CD14-positive monocyte (primary cell): ENCODE measurements around the gene SLC9B1. TPM values are rescaled to one million over a fixed set of nuclear protein-coding genes. Genes with fewer than 3 reads are reported as not detected.
"Not testable (repeated sequence)": the region's sequence is repeated elsewhere in the genome, so short reads cannot be mapped to it uniquely, and the experiment has no call there.

ENCODE experiments used
- DNase-seq, 3 donors: peaks; one replicate each; pipeline ENCODE4 v3.0.0-alpha.2; 2011 to 2022
- H2AFZ ChIP-seq: 2 replicates; pipeline ENCODE4 v1.6.0; 2012; ENCODE audit warnings: mild to moderate bottlenecking, low read depth, low read length, inconsistent platforms; ENCODE audit not compliant: insufficient read depth, poor library complexity, severe bottlenecking
- H3K27ac ChIP-seq, 2 donors: 1 replicate in 1 of 2; 2 replicates in 1 of 2; pipeline ENCODE4 v1.5.1; 2012 to 2013; ENCODE audit warnings: low read length in 2 of 2, control low read depth in 1 of 2, inconsistent platforms in 1 of 2, low read depth in 1 of 2, mild to moderate bottlenecking in 1 of 2
- H3K27me3 ChIP-seq, 2 donors: one replicate each; pipeline versions ENCODE4 v1.6.0 to v1.6.1; 2011 to 2013; ENCODE audit warnings: low read length in 2 of 2; ENCODE audit not compliant: control insufficient read depth in 2 of 2, insufficient read depth in 2 of 2
- H3K36me3 ChIP-seq, 2 donors: replicated peaks in 1 of 2; 1 replicate in 1 of 2; 2 replicates in 1 of 2; pipeline versions ENCODE4 v1.5.1 to v1.6.1; 2012 to 2013; ENCODE audit warnings: low read length in 2 of 2, control low read depth in 1 of 2, inconsistent platforms in 1 of 2, mild to moderate bottlenecking in 1 of 2; ENCODE audit not compliant: insufficient read depth in 2 of 2, control insufficient read depth in 1 of 2
- H3K4me1 ChIP-seq, 2 donors: 1 replicate in 1 of 2; 2 replicates in 1 of 2; pipeline versions ENCODE4 v1.5.1 to v1.6.1; 2012 to 2013; ENCODE audit warnings: low read length in 2 of 2, control low read depth in 1 of 2, inconsistent platforms in 1 of 2, mild to moderate bottlenecking in 1 of 2, moderate library complexity in 1 of 2; ENCODE audit not compliant: insufficient read depth in 2 of 2, control insufficient read depth in 1 of 2
- H3K4me2 ChIP-seq: replicated peaks from 2 replicates; pipeline ENCODE3; 2012; ENCODE audit warnings: low read length, moderate library complexity, mild to moderate bottlenecking; ENCODE audit not compliant: poor library complexity, severe bottlenecking; ENCODE audit errors: extremely low read depth
- H3K4me3 ChIP-seq, 3 experiments: fragments of 200-600 bp in 1 of 3; sonication (generic) in 1 of 3; replicated peaks in 1 of 3; 1 replicate in 2 of 3; 2 replicates in 1 of 3; pipeline ENCODE4 v1.5.1; 2011 to 2013; ENCODE audit warnings: low read length in 3 of 3, mild to moderate bottlenecking in 3 of 3, control low read depth in 2 of 3, low read depth in 2 of 3, inconsistent platforms in 1 of 3, moderate library complexity in 1 of 3
- H3K79me2 ChIP-seq: 2 replicates; pipeline ENCODE4 v1.6.0; 2012; ENCODE audit warnings: mild to moderate bottlenecking, control low read depth, inconsistent platforms, low read length, moderate library complexity; ENCODE audit not compliant: insufficient read depth
- H3K9ac ChIP-seq: 2 replicates; pipeline ENCODE4 v1.6.0; 2017; ENCODE audit warnings: low read length, mild to moderate bottlenecking; ENCODE audit not compliant: insufficient read depth, poor library complexity, severe bottlenecking
- H3K9me3 ChIP-seq, 2 donors: replicated peaks in 1 of 2; 1 replicate in 1 of 2; 2 replicates in 1 of 2; pipeline versions ENCODE4 v1.5.1 to v1.6.1; 2012 to 2013; ENCODE audit warnings: low read length in 2 of 2, control low read depth in 1 of 2; ENCODE audit not compliant: control insufficient read depth in 1 of 2, insufficient read depth in 1 of 2
- H4K20me1 ChIP-seq: 2 replicates; pipeline ENCODE4 v1.6.0; 2012; ENCODE audit warnings: mild to moderate bottlenecking, low read length, control low read depth, moderate library complexity; ENCODE audit not compliant: insufficient read depth
- H3K27ac Mint-ChIP-seq, 7 donors: one replicate each; pipeline ENCODE4 v1.8.0; 2020; ENCODE audit warnings: mild to moderate bottlenecking in 7 of 7, mixed read lengths in 7 of 7, moderate library complexity in 6 of 7, inconsistent platforms in 2 of 7
- H3K27me3 Mint-ChIP-seq, 3 donors: one replicate each; pipeline ENCODE4 v1.8.0; 2021 to 2022; ENCODE audit warnings: low read depth in 3 of 3, mild to moderate bottlenecking in 3 of 3, mixed read lengths in 3 of 3, moderate library complexity in 3 of 3, inconsistent platforms in 1 of 3
- H3K36me3 Mint-ChIP-seq, 2 donors: one replicate each; pipeline ENCODE4 v1.8.0; 2020; ENCODE audit warnings: mixed read lengths in 2 of 2, inconsistent platforms in 1 of 2, mild to moderate bottlenecking in 1 of 2
- H3K4me1 Mint-ChIP-seq: one replicate; pipeline ENCODE4 v1.8.0; 2020; ENCODE audit warnings: mild to moderate bottlenecking, mixed read lengths
- H3K4me3 Mint-ChIP-seq, 2 donors: one replicate each; pipeline ENCODE4 v1.8.0; 2020; ENCODE audit warnings: mild to moderate bottlenecking in 2 of 2, mixed read lengths in 2 of 2, moderate library complexity in 1 of 2
- H3K9me3 Mint-ChIP-seq, 7 donors: one replicate each; pipeline ENCODE4 v1.8.0; 2020 to 2022; ENCODE audit warnings: mixed read lengths in 7 of 7, mild to moderate bottlenecking in 6 of 7, moderate library complexity in 6 of 7, inconsistent platforms in 2 of 7
- WGBS: methylation state at CpG from one replicate; pipeline ENCODE4 v1.1.5; 2013; ENCODE audit warnings: missing lambda C conversion rate; ENCODE audit not compliant: insufficient coverage; 5-methylcytosine and 5-hydroxymethylcytosine counted together
- intact Hi-C, 2 donors: fragments of 100-400 bp; cut with micrococcal nuclease; formaldehyde crosslinking; loops; one replicate each; pipeline versions ENCODE4 v1.15.0 to v1.15.1; 2023
- polyA plus RNA-seq, 3 donors: library from polyadenylated mRNA; depleted of rRNA in 1 of 3; unstranded in 2 of 3; stranded (reverse) in 1 of 3; fragments of 300-500 nt in 2 of 3; fragments of >200 nt in 1 of 3; fragmentation: Illumina TruSeq in 2 of 3; gene quantifications; 1 replicate in 2 of 3; 2 replicates in 1 of 3; pipeline ENCODE4 v1.2.3, GENCODE V29; 2012 to 2021
- TF ChIP-seq, protein P1 (sequence below): fragments of 200-600 bp; IDR thresholded peaks from one replicate; pipeline ENCODE4 v1.8.0; 2022; ENCODE audit warnings: antibody characterized with exemption, mild to moderate bottlenecking

Gene SLC9B1
- polyA plus RNA-seq, 3 donors: 0.13 to 1.5 (median 0.47) TPM

GRCh38 chr4:102935716-102936115 is 83.8 kb downstream of the SLC9B1 start:
- no peak for DNase-seq
- 50% methylated on average over 2 of the region's 2 CpGs for WGBS
- no peaks in the 10 kb centered on the region for H4K20me1 ChIP-seq
- no peaks in the 10 kb centered on the region for H3K9me3 ChIP-seq
- no peak overlapping the region for H3K4me3 Mint-ChIP-seq
- no peak overlapping the region for H3K27ac ChIP-seq
- H3K9ac ChIP-seq: no peak overlapping the region
- no peak overlapping the region for H3K27ac Mint-ChIP-seq
- H3K4me1 Mint-ChIP-seq: no peaks in the 10 kb centered on the region
- H3K4me1 ChIP-seq: no peaks in the 10 kb centered on the region
- no peaks in the 10 kb centered on the region for H3K79me2 ChIP-seq
- no peaks in the 10 kb centered on the region for H3K36me3 Mint-ChIP-seq
- no peaks in the 10 kb centered on the region for H3K36me3 ChIP-seq
- intact Hi-C loops: no loop called here
- no peaks in the 10 kb centered on the region for H3K27me3 ChIP-seq
- no peak overlapping the region for H3K4me3 ChIP-seq
- no peak overlapping the region for H2AFZ ChIP-seq
- peaks cover 0 to 3% (median 0%) of the 10 kb centered on the region in 7 donors for H3K9me3 Mint-ChIP-seq
- H3K27me3 Mint-ChIP-seq: peaks cover 0 to 2% (median 0%) of the 10 kb centered on the region in 3 donors
- TF ChIP-seq, protein P1, sequence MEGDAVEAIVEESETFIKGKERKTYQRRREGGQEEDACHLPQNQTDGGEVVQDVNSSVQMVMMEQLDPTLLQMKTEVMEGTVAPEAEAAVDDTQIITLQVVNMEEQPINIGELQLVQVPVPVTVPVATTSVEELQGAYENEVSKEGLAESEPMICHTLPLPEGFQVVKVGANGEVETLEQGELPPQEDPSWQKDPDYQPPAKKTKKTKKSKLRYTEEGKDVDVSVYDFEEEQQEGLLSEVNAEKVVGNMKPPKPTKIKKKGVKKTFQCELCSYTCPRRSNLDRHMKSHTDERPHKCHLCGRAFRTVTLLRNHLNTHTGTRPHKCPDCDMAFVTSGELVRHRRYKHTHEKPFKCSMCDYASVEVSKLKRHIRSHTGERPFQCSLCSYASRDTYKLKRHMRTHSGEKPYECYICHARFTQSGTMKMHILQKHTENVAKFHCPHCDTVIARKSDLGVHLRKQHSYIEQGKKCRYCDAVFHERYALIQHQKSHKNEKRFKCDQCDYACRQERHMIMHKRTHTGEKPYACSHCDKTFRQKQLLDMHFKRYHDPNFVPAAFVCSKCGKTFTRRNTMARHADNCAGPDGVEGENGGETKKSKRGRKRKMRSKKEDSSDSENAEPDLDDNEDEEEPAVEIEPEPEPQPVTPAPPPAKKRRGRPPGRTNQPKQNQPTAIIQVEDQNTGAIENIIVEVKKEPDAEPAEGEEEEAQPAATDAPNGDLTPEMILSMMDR: no peak
- no peak overlapping the region for H3K4me2 ChIP-seq

- H3K27me3 ChIP-seq, intact Hi-C loops, H2AFZ ChIP-seq, H4K20me1 ChIP-seq, H3K27ac ChIP-seq, H3K9ac ChIP-seq, H3K36me3 Mint-ChIP-seq, H3K9me3 ChIP-seq, H3K4me2 ChIP-seq, H3K36me3 ChIP-seq, H3K4me1 Mint-ChIP-seq, H3K79me2 ChIP-seq, H3K27me3 Mint-ChIP-seq, H3K4me3 ChIP-seq, H3K4me3 Mint-ChIP-seq, H3K4me1 ChIP-seq, DNase-seq: not testable (repeated sequence)
- over 99% methylated on average over 7 of the region's 8 CpGs for WGBS
- peaks cover 17 to 45% (median 25%) of the 10 kb centered on the region in 7 donors for H3K9me3 Mint-ChIP-seq
- peak overlapping the region in 1 of 7 donors; percentile 56 for H3K27ac Mint-ChIP-seq
These were observed 99.8 kb downstream of the SLC9B1 start for GRCh38 chr4:102919697-102920096.
